OCI-LY3 (cell line): ENCODE measurements around the gene CCR3.

Source experiments
- H2AFZ ChIP-seq: fragments of 200-600, 300-600 bp; shearing (Covaris generic); 2 replicates; pipeline ENCODE4 v1.6.0; 2014; ENCODE audit warnings: antibody characterized with exemption, low read depth, low read length
- H3K27ac ChIP-seq: fragments of 200-600, 300-600 bp; sonication (generic); 2 replicates; pipeline ENCODE4 v1.5.1; 2014; ENCODE audit warnings: mild to moderate bottlenecking, low read length, moderate library complexity, mixed read lengths
- H3K27me3 ChIP-seq: fragments of 200-600, 300-600 bp; sonication (generic); 2 replicates; pipeline ENCODE4 v1.6.1; 2014; ENCODE audit warnings: low read depth, low read length, mixed read lengths
- H3K36me3 ChIP-seq: fragments of 200-600, 300-600 bp; sonication (generic); replicated peaks from 2 replicates; pipeline ENCODE3; 2014; ENCODE audit warnings: low read depth, low read length, mixed read lengths
- H3K4me1 ChIP-seq: fragments of 300-600, 200-600 bp; sonication (generic); 2 replicates; pipeline ENCODE4 v1.6.1; 2014; ENCODE audit warnings: low read length, mixed read lengths
- H3K4me2 ChIP-seq: fragments of 200-600, 300-600 bp; sonication (generic); 2 replicates; pipeline ENCODE4 v1.6.1; 2014; ENCODE audit warnings: low read length, mixed read lengths
- H3K4me3 ChIP-seq: fragments of 300-600, 200-600 bp; sonication (generic); 2 replicates; pipeline ENCODE4 v1.5.1; 2014; ENCODE audit warnings: antibody characterized with exemption, mild to moderate bottlenecking, low read length, moderate library complexity
- H3K79me2 ChIP-seq: fragments of 300-600, 200-600 bp; shearing (Covaris generic); 2 replicates; pipeline ENCODE4 v1.6.1; 2014; ENCODE audit warnings: mild to moderate bottlenecking, low read length, mixed read lengths
- H3K9ac ChIP-seq: fragments of 300-600, 200-600 bp; shearing (Covaris generic); 2 replicates; pipeline ENCODE4 v1.6.0; 2014; ENCODE audit warnings: mild to moderate bottlenecking, low read length, moderate library complexity
- H3K9me3 ChIP-seq: fragments of 200-600, 300-600 bp; shearing (Covaris generic); 2 replicates; pipeline ENCODE4 v1.6.1; 2014; ENCODE audit warnings: low read length, mixed read lengths; ENCODE audit not compliant: insufficient read depth
- H4K20me1 ChIP-seq: fragments of 200-600, 300-600 bp; sonication (generic); 2 replicates; pipeline ENCODE4 v1.6.1; 2016; ENCODE audit warnings: low read length, mixed read lengths; ENCODE audit not compliant: insufficient read depth
- CTCF ChIP-seq: fragments of 200-600, 300-600 bp; sonication (generic); IDR thresholded peaks from 2 replicates; pipeline ENCODE4 v1.5.1; 2014; ENCODE audit warnings: antibody characterized with exemption, low read length, low read depth
- EZH2phosphoT487 ChIP-seq: fragments of 200-600 bp; shearing (Covaris generic); IDR thresholded peaks from 2 replicates; pipeline ENCODE4 v1.6.1; 2018; ENCODE audit warnings: antibody characterized with exemption, mixed run types, low read depth

Gene CCR3

GRCh38 chr3:46285931-46286619 lies 43.8 kb downstream of the CCR3 start:
- H2AFZ ChIP-seq = no peak overlapping the region
- H3K27ac ChIP-seq = no peak overlapping the region
- H3K9me3 ChIP-seq = no peaks in the 10 kb centered on the region
- no peak overlapping the region for H3K9ac ChIP-seq
- no peaks in the 10 kb centered on the region for H3K36me3 ChIP-seq
- H3K4me1 ChIP-seq = peaks cover 47% of the 10 kb centered on the region
- H3K27me3 ChIP-seq = no peaks in the 10 kb centered on the region
- no peak overlapping the region for H3K4me2 ChIP-seq
- TF ChIP-seq CTCF (no peak), EZH2phosphoT487 (no peak)
- no peak overlapping the region for H3K4me3 ChIP-seq
- H3K79me2 ChIP-seq = no peaks in the 10 kb centered on the region
- H4K20me1 ChIP-seq = no peaks in the 10 kb centered on the region

GRCh38 chr3:46286947-46287565 lies 44.8 kb downstream of the CCR3 start:
- Histone ChIP-seq H3K4me2 (no peak overlapping the region), H3K9ac (no peak overlapping the region), H3K9me3 (no peaks in the 10 kb centered on the region), H3K4me3 (no peak overlapping the region), H3K27me3 (no peaks in the 10 kb centered on the region), H3K4me1 (peaks cover 50% of the 10 kb centered on the region), H3K79me2 (no peaks in the 10 kb centered on the region), H3K27ac (no peak overlapping the region), H2AFZ (no peak overlapping the region), H3K36me3 (no peaks in the 10 kb centered on the region), H4K20me1 (no peaks in the 10 kb centered on the region)
- no peak for TF ChIP-seq CTCF
- TF ChIP-seq EZH2phosphoT487 = no peak

GRCh38 chr3:46289551-46289950 lies 47.3 kb downstream of the CCR3 start:
- Histone ChIP-seq H3K9ac (no peak overlapping the region), H2AFZ (no peak overlapping the region), H3K27me3 (no peaks in the 10 kb centered on the region), H3K4me1 (peaks cover 55% of the 10 kb centered on the region), H4K20me1 (no peaks in the 10 kb centered on the region), H3K4me3 (no peak overlapping the region), H3K36me3 (no peaks in the 10 kb centered on the region), H3K9me3 (no peaks in the 10 kb centered on the region), H3K79me2 (no peaks in the 10 kb centered on the region), H3K27ac (no peak overlapping the region), H3K4me2 (no peak overlapping the region)
- TF ChIP-seq EZH2phosphoT487 (no peak), CTCF (no peak)

- Histone ChIP-seq H3K27me3 (no peaks in the 10 kb centered on the region), H3K9me3 (no peaks in the 10 kb centered on the region)
Observed at GRCh38 chr3:46289966-46290365, 47.7 kb downstream of the CCR3 start.

More at GRCh38 chr3:46289966-46290365, 47.7 kb downstream of the CCR3 start:
- Histone ChIP-seq H3K4me3 (no peak overlapping the region), H3K4me1 (peaks cover 59% of the 10 kb centered on the region), H4K20me1 (no peaks in the 10 kb centered on the region), H3K9ac (no peak overlapping the region), H2AFZ (no peak overlapping the region), H3K79me2 (no peaks in the 10 kb centered on the region), H3K27ac (no peak overlapping the region), H3K4me2 (no peak overlapping the region), H3K36me3 (no peaks in the 10 kb centered on the region)
- TF ChIP-seq CTCF = no peak
